AG08396 (cell line): ENCODE results near the gene SMG5.

Experiments used
- DNase-seq: peaks from one replicate; pipeline ENCODE4 v3.0.0; 2012; ENCODE audit warnings: low spot score, mixed read lengths

Gene SMG5

GRCh38 chr1:156212833-156213643 is 69.6 kb downstream of the SMG5 start, which contains the start of gene PMF1:
Gene PMF1, plus strand, starts transcription at chr1:156213007. Its CDS starts 9 bp downstream, at chr1:156213016.
- DNase-seq = peak; percentile 99

DNA sequence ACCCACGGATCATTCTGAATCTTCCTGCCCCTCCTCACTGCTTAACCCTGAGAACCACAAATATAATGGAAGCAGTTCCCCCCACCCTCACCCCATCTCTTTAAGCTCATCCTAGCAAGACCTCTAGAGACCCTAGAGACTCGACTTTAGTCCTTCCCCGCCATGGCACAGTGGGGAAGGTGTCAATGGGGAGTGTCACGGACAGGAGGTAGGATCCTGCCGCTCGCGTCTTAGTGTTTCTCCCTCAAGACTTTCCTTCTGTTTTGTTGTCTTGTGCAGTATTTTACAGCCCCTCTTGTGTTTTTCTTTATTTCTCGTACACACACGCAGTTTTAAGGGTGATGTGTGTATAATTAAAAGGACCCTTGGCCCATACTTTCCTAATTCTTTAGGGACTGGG is 70.5 kb downstream of the SMG5 start:
- no peak for DNase-seq

- DNase-seq = no peak
Measured at GRCh38 chr1:156211243-156211642, 71.4 kb downstream of the SMG5 start.

DNA sequence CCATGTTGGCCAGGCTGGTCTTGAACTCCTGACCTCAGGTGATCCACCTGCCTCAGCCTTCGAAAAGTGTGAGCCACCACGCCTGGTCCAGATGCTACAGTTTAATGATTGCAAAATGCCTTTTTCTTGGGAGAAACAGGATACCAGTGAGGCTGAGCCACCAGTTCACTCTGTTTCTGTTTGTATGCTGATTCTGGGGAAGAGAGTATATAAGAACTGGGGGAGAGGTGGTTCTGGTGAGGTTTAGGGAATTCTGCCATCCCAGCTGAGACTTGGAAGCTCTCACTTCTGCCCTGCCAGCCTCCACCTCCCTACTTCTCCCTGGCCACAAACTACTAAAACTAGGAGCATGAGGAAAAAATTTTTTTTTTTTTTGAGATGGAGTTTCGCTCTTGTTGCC is 77.9 kb downstream of the SMG5 start:
- no peak for DNase-seq

- DNase-seq = peak; percentile 34
Measured at GRCh38 chr1:156203331-156203730, 79.3 kb downstream of the SMG5 start.

GRCh38 chr1:156200044-156200443 is 82.6 kb downstream of the SMG5 start:
- no peak for DNase-seq
